GM12874 (cell line): ENCODE data around the gene PVR.

Experiments used
- TF ChIP-seq, protein P1 (sequence below): IDR thresholded peaks from 2 replicates; pipeline ENCODE4 v1.5.1; 2011; ENCODE audit warnings: low read depth, mild to moderate bottlenecking, control low read depth, low read length, moderate library complexity; ENCODE audit not compliant: insufficient read depth

PVR gene

DNA sequence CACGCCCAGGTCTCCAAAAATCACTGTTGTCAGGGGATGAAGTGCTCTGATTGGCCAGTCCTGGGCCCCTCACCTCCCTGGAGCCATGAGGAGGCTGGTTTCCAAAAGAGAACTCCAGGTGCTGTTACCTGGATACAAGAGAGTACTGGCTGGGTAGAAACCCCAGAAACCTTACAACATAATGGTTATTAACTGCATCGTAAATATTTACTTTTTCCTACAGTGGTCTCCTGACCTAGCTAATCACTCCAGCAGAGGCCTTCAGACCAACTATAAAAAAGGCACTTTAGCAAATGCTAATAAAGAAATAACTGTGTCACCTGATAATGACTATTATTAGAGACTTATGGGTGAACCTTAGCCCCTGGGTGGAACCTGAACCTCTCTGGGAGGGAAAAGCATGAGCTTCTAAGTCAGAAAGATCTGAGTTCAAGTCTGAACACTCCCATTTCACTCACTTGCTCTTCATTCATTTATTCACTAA, 31.9 kb upstream of the PVR start:
- TF ChIP-seq, protein P1, sequence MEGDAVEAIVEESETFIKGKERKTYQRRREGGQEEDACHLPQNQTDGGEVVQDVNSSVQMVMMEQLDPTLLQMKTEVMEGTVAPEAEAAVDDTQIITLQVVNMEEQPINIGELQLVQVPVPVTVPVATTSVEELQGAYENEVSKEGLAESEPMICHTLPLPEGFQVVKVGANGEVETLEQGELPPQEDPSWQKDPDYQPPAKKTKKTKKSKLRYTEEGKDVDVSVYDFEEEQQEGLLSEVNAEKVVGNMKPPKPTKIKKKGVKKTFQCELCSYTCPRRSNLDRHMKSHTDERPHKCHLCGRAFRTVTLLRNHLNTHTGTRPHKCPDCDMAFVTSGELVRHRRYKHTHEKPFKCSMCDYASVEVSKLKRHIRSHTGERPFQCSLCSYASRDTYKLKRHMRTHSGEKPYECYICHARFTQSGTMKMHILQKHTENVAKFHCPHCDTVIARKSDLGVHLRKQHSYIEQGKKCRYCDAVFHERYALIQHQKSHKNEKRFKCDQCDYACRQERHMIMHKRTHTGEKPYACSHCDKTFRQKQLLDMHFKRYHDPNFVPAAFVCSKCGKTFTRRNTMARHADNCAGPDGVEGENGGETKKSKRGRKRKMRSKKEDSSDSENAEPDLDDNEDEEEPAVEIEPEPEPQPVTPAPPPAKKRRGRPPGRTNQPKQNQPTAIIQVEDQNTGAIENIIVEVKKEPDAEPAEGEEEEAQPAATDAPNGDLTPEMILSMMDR = no peak

DNA sequence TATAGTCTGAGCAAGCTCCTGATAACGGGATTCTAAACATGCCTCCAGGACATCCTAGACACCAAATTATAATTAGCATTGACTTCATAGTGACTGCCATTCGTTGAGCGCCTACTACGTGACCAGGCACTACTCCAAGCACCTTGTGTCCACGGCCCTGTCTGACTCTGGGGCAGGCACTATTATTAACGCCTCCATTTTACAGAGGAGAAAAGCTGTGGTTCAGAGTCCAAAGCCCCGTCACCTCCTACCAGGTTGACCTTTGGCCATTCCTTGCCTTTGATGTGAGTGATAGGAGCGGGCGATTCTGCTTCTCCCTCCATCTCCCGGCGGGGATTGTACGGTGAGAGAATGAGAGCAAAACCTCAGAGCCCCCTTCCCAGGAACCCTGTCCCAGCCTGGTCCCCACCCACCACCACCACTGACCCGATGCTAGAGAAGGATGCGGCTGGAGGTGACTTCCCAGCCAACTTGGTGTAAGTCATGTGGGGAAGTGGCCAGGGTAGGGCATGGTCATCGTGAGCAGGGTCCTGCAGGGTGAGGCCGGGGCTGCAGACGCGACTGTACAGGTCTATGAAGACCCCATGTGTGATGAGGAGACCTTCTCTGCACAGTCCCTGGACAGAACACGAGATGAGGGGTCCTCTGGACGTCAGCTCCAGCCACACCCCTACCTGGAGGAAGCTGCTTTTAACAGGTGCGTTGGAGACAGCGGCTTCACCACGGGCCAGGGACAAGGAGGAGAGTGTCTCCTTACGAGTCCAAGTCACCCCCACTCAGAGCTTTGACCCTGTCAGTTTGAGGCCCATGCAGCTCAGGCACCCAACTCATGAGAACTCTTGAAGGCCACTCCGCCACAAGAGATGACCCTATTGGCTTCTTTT, 30.2 kb upstream of the PVR start, which contains the start of gene IGSF23:
IGSF23 (plus strand) TSS at position 269 of the 884 bp plus-strand sequence; CDS start at position 352, 83 bp downstream.
- TF ChIP-seq, protein P1 = no peak

DNA sequence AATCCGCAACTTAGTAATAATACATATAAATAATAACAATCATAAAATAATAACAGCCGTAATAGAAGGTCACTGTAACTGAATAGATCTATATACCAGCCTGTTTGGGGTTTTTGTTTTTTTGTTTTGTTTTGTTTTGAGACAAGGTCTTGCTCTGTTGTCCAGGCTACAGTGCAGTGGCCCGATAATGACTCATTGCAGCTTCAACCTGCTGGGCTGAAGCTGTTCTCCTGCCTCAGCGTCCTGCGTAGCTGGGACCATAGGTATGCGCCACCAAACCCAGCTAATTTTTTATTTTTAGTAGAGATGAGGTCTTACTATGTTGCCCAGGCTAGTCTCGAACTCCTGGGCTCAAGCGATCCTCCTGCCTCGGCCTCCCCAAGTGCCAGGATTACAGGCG, 29.4 kb upstream of the PVR start:
- TF ChIP-seq, protein P1 = no peak

DNA sequence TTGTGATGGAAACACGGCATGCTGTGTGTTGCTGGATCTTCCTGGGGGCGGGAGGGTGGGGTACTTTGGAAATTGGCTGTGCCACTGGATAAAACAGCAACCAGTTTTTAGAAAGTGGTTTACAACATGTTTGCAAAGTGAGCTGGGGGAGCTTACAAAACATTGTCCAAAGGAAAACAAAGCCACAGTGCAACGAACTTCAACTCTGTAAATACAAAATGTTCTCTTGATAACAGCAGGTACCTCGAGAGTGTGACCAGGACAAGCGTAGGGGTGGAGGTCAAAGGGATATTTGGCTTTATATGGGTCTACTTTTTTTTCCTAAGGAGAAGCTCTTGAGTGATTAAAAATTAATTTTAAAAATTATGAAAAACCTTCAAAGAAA, 27.9 kb upstream of the PVR start:
- TF ChIP-seq, protein P1 = no peak

DNA sequence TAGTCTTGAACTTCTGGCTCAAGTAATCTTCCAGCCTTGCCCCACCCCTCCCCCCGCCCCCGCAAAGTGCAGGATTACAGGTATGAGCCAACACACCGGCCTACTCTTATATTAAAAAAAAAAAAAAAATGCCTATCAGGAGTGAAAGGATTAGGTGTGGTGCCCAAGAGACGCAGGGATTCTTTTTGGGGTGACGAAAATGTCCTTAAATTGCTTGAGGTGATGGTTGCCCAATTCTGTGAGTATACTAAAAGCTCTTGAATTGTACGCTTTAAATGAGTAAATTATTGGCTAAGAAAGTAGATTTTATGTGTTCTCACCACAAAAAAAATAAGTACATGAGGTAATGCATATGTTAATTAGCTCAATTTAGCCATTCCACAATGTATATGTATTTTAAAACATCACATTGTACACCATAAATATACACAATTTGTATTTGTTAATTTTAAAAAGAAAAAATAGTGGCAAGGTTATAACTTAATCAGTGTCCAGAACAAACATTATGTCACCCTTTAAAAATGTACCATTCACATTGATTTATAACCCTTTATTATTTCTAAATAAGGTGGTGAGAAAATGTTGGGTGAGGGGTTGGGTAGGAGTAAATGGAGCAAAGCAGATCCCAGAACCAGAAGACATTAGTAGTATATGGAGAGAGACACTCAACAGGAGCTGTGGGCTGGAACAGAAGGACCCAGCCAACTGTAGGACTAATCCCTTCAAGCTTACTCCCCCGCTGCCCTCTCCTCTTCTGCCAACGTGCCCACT, 26.4 kb upstream of the PVR start:
- TF ChIP-seq, protein P1 = no peak

DNA sequence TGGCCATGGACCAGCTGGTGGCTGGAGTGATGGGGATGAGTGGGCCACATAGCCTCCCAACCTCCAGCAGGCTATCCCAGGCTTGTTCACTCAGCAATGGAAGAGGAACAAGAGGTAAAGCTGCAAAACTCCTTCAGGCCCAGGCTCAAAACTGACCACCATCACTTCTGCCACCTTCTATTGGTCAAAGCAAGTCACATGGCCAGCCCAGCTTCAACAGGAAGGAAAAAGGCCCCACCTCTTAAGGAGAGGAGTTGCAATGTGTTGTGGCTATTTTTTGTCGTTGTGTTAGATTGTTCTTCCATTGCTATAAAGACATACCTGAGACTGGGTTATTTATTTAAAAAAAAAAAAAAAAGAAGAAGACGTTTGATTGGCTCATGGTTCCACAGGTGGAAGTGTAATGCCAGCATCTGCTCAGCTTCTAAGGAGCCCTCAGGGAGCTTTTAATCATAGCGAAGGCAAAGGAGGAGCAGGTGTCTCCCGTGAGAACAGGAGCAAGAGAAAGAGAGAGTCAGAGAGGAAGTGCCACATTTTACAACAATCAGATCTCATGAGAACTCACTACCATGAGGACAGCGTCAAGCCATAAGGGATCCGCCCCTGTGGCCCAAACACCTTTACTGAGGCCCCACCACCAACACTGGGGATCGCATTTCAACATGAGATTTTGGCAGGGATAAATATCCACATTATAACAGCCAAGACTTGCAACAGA, 24.9 kb upstream of the PVR start:
- TF ChIP-seq, protein P1 = no peak

DNA sequence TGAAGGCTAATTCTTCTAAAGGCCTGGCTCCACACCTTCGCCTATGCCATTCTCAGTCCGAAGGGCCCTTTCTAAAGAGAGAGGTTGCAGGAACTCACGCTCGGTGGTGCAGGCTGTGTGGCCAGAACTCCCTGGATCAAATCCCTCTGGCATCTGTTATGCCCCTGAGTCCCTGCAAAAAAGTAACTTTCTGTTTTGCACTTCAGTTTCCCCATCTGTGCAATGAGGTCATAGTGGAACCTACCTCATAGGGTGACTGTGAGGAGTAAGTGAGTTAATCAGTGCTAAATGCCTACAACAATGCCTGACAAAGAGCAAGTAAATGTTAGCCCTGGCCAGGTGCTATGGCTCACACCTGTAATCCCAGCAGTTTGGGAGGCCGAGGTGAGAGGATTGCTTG, 23.0 kb upstream of the PVR start:
- TF ChIP-seq, protein P1 = no peak
